Measurements from ENCODE around the gene CFD.

CFD gene

DNA sequence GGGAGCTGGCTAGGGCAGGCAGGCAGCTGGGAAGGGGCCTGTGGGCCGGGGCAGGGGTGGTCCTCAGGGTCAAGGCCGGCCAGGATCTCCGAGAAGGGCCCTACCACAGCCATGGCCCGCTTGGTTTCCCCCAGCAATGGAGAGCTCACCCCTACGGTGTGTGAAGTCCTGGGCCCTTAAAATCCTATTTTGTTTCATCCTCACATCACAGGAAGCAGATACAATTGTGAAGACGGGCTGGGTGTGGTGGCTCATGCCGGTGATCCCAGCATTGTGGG is 42.6 kb downstream of the CFD start (continued):
- no peak for TF ChIP-seq ZNF248 (tag by site-specific recombination; IDR thresholded peaks at IDR 0.05)

DNA sequence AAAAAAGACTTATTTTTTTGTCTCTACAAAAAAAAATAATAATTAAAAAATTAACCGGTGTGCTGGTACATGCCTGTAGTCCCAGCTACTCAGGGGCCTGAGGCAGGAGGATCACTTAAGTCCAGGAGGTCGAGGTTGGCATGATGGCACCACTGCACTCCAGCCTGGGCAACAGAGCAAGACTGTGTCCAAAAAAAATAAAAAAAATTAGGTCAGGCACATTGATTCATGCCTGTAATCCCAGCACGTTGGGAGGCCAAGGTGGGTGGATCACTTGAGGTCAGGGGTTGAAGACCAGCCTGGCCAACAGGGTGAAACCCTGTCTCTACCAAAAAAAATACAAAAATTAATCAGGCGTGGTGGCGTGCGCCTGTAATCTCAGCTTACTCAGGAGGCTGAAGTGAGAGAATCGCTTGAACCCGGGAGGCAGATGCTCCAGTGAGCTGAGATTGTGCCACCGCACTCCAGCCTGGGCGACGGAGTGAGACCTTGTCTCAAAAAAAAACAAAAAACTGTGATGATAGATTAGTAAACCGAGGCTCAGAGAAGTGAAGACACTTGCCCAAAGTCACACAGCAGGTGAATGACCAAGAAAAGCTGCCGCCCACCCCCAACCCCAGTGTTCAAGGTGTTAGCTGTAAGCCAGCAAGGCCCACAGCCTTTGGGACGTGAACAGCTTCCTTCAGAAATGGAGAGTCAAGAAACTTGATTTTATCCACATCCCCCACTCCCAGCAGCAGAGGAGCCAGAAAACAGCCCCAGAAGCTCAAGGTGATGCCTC is 43.2 kb downstream of the CFD start:
- Histone ChIP-seq H3K36me3 (ENCODE audit: control insufficient read depth in 2 of 2, insufficient read depth in 1 of 2, low read length in 2 of 2) (peaks cover 0 to 11% of the 10 kb centered on the region in 2 experiments; a peak in 1 of 3 replicates), H3K9me3 (ENCODE audit: control insufficient read depth, insufficient read depth, low read depth, low read length) (no peaks in the 10 kb centered on the region), H3K27ac (ENCODE audit: extremely low read depth, low read depth, low read length) (no peak overlapping the region), H3K4me1 (ENCODE audit: control insufficient read depth, insufficient read depth, low read length) (no peaks in the 10 kb centered on the region; the same call in 1 of the 2 replicates), H3K4me3 (ENCODE audit: low read depth, low read length) (no peak overlapping the region)
- ChIA-PET CTCF (interaction anchor here (0.6 to 1.2 kb wide), 4 partner anchors 38 to 349 kb away, joined by 3 to 6 read pairs (median 4); no protein-coding TSS in a partner anchor), POLR2A (interaction anchor here (1.4 kb wide), 1 partner anchor 8 kb away, joined by 5 read pairs; no protein-coding TSS in a partner anchor)
- TF ChIP-seq ZNF768 (tag by site-specific recombination; IDR thresholded peaks at IDR 0.05): peak; percentile 73; the same call in 1 of the 2 replicates
- TF ChIP-seq ZNF133 (tag by site-specific recombination; IDR thresholded peaks at IDR 0.05): no peak
- TF ChIP-seq ZNF362 (tag by site-specific recombination; IDR thresholded peaks at IDR 0.05): 0 out of 2 replicates have a peak, but pooled peaks have one; percentile 26

- Histone ChIP-seq H3K4me1 (ENCODE audit: control insufficient read depth, insufficient read depth, low read length) (no peaks in the 10 kb centered on the region; the same call in 1 of the 2 replicates), H3K36me3 (ENCODE audit: control insufficient read depth in 2 of 2, insufficient read depth in 1 of 2, low read length in 2 of 2) (peaks cover 0 to 10% of the 10 kb centered on the region in 2 experiments; a peak in 1 of 3 replicates), H3K9me3 (ENCODE audit: control insufficient read depth, insufficient read depth, low read depth, low read length) (no peaks in the 10 kb centered on the region), H3K27ac (ENCODE audit: extremely low read depth, low read depth, low read length) (no peak overlapping the region), H3K4me3 (ENCODE audit: low read depth, low read length) (no peak overlapping the region)
- CTCF ChIA-PET: interaction anchor here (0.6 to 0.9 kb wide), 3 partner anchors 46 to 102 kb away, joined by 3 to 7 read pairs (median 3); no protein-coding TSS in a partner anchor
- POLR2A ChIA-PET: interaction anchor here (1.4 kb wide), 1 partner anchor 8 kb away, joined by 5 read pairs; no protein-coding TSS in a partner anchor
- TF ChIP-seq OVOL3 (tag by site-specific recombination; IDR thresholded peaks at IDR 0.05) (no peak), ZNF791 (tag by site-specific recombination; IDR thresholded peaks at IDR 0.05) (no peak), ZNF10 (tag by site-specific recombination; IDR thresholded peaks at IDR 0.05) (no peak), ZBTB17 (tag by site-specific recombination; IDR thresholded peaks at IDR 0.05) (no peak), ZNF792 (tag by site-specific recombination; IDR thresholded peaks at IDR 0.05) (no peak), ZNF169 (tag by site-specific recombination; IDR thresholded peaks at IDR 0.05) (no peak), ZNF138 (tag by site-specific recombination; IDR thresholded peaks at IDR 0.05; ENCODE audit: borderline replicate concordance) (no peak), HIC1 (tag by site-specific recombination; IDR thresholded peaks at IDR 0.05) (no peak), HOXC10 (CRISPR knock-in tag; IDR thresholded peaks at IDR 0.05) (no peak), ZNF121 (tag by site-specific recombination; IDR thresholded peaks at IDR 0.05) (no peak), PRDM1 (tag by site-specific recombination; IDR thresholded peaks at IDR 0.05) (no peak), ZNF514 (tag by site-specific recombination; IDR thresholded peaks at IDR 0.05) (no peak), ELK4 (IDR thresholded peaks at IDR 0.05; ENCODE audit: borderline replicate concordance, low read depth, low read length) (no peak), ZIC2 (tag by site-specific recombination; IDR thresholded peaks at IDR 0.05) (peak; percentile 96), MYNN (tag by site-specific recombination; IDR thresholded peaks at IDR 0.05; ENCODE audit: borderline replicate concordance) (no peak), KLF16 (tag by site-specific recombination; IDR thresholded peaks at IDR 0.05) (no peak)
- TF ChIP-seq, protein P1, sequence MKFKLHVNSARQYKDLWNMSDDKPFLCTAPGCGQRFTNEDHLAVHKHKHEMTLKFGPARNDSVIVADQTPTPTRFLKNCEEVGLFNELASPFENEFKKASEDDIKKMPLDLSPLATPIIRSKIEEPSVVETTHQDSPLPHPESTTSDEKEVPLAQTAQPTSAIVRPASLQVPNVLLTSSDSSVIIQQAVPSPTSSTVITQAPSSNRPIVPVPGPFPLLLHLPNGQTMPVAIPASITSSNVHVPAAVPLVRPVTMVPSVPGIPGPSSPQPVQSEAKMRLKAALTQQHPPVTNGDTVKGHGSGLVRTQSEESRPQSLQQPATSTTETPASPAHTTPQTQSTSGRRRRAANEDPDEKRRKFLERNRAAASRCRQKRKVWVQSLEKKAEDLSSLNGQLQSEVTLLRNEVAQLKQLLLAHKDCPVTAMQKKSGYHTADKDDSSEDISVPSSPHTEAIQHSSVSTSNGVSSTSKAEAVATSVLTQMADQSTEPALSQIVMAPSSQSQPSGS (tag by site-specific recombination; IDR thresholded peaks at IDR 0.05; ENCODE audit: low read depth): no peak
- TF ChIP-seq, protein P2, sequence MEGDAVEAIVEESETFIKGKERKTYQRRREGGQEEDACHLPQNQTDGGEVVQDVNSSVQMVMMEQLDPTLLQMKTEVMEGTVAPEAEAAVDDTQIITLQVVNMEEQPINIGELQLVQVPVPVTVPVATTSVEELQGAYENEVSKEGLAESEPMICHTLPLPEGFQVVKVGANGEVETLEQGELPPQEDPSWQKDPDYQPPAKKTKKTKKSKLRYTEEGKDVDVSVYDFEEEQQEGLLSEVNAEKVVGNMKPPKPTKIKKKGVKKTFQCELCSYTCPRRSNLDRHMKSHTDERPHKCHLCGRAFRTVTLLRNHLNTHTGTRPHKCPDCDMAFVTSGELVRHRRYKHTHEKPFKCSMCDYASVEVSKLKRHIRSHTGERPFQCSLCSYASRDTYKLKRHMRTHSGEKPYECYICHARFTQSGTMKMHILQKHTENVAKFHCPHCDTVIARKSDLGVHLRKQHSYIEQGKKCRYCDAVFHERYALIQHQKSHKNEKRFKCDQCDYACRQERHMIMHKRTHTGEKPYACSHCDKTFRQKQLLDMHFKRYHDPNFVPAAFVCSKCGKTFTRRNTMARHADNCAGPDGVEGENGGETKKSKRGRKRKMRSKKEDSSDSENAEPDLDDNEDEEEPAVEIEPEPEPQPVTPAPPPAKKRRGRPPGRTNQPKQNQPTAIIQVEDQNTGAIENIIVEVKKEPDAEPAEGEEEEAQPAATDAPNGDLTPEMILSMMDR (tag by site-specific recombination; IDR thresholded peaks at IDR 0.05): no peak
- TF ChIP-seq, protein P3, sequence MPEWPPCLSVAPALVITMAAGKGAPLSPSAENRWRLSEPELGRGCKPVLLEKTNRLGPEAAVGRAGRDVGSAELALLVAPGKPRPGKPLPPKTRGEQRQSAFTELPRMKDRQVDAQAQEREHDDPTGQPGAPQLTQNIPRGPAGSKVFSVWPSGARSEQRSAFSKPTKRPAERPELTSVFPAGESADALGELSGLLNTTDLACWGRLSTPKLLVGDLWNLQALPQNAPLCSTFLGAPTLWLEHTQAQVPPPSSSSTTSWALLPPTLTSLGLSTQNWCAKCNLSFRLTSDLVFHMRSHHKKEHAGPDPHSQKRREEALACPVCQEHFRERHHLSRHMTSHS (tag by site-specific recombination; IDR thresholded peaks at IDR 0.05): no peak
Measured at GRCh38 chr19:903266-903797, 43.9 kb downstream of the CFD start.
